HepG2 (cell line): ENCODE measurements around the gene ACD. TPM values are rescaled to one million over a fixed set of nuclear protein-coding genes. Genes with fewer than 3 reads are reported as not detected.

Experiments
- ATAC-seq: fragments of 200-7000 bp; cut with Tn5 transposase; 3 replicates; pipeline ENCODE4 v1.9.1; 2020; ENCODE audit warnings: mild to moderate bottlenecking, moderate library complexity
- BruUV-seq: library from RNA; stranded (reverse); fragments of 400-500 nt; replicated peaks from 2 replicates; lab custom pipeline; 2021; lab: Mats Ljungman, UMichigan
- CTCF ChIA-PET: fragments of 300-600 bp; formaldehyde crosslinking; extraction: SDS; loops from one replicate; lab custom pipeline; 2021; ENCODE audit warnings: low total read pairs, inconsistent platforms, low intra/inter-chr PET ratio; lab: Yijun Ruan, JAX
- POLR2A ChIA-PET: fragments of 350-600 bp; sonication (Branson Sonifier 250); formaldehyde crosslinking; loops from one replicate; lab custom pipeline; 2020; ENCODE audit warnings: antibody characterized with exemption, inconsistent platforms; lab: Yijun Ruan, JAX
- DNase-seq: peaks from one replicate; pipeline ENCODE4 v3.0.0-alpha.2; 2015; ENCODE audit warnings: low spot score
- FAIRE-seq: peaks from 3 replicates; lab custom pipeline; 2011; peaks lifted over from hg19 to GRCh38; lab: Jason Lieb, UNC
- H2AFZ ChIP-seq: one replicate; pipeline ENCODE4 v1.6.1; 2011; ENCODE audit warnings: low read length, inconsistent platforms
- H3K27ac ChIP-seq: fragments of 300-600 bp; 3 replicates; pipeline ENCODE4 v1.8.0; 2011; ENCODE audit warnings: mixed run types, mild to moderate bottlenecking, mixed read lengths, low read length, inconsistent platforms; ENCODE audit not compliant: insufficient read depth; ENCODE audit errors: extremely low read length
- H3K27me3 ChIP-seq, 2 experiments: fragments of 200-600 bp in 1 of 2; 2 replicates in 1 of 2; 3 replicates in 1 of 2; pipeline versions ENCODE4 v1.6.0 to v1.8.0; 2011; ENCODE audit warnings: low read length in 2 of 2, mild to moderate bottlenecking in 2 of 2, moderate library complexity in 2 of 2, inconsistent platforms in 1 of 2; ENCODE audit not compliant: insufficient read depth in 2 of 2, control insufficient read depth in 1 of 2
- H3K36me3 ChIP-seq, 2 experiments: fragments of 200-600 bp in 1 of 2; replicated peaks in 1 of 2; 2 replicates in 1 of 2; 3 replicates in 1 of 2; pipeline versions ENCODE4 v1.5.1 to v1.8.0; 2011; ENCODE audit warnings: low read length in 2 of 2, inconsistent platforms in 1 of 2; ENCODE audit not compliant: insufficient read depth in 2 of 2, control insufficient read depth in 1 of 2
- H3K4me1 ChIP-seq: 2 replicates; pipeline ENCODE4 v1.5.1; 2012; ENCODE audit warnings: low read length, inconsistent platforms; ENCODE audit not compliant: insufficient read depth
- H3K4me2 ChIP-seq: 2 replicates; pipeline ENCODE4 v1.6.0; 2011; ENCODE audit warnings: low read depth, low read length, inconsistent platforms
- H3K4me3 ChIP-seq, 3 experiments: fragments of 200-600 bp in 1 of 3; sonication (generic), shearing (Covaris generic) in 1 of 3; replicated peaks in 1 of 3; 2 replicates each; pipeline ENCODE4 v1.5.1; 2011 to 2016; ENCODE audit warnings: low read length in 3 of 3, inconsistent platforms in 2 of 3, low read depth in 2 of 3, mild to moderate bottlenecking in 2 of 3, control low read depth in 1 of 3, mixed read lengths in 1 of 3; ENCODE audit not compliant: insufficient read depth in 1 of 3
- H3K79me2 ChIP-seq: one replicate; pipeline ENCODE4 v1.6.1; 2011; ENCODE audit warnings: low read length, inconsistent platforms; ENCODE audit not compliant: insufficient read depth
- H3K9ac ChIP-seq: 2 replicates; pipeline ENCODE4 v1.6.0; 2011; ENCODE audit warnings: mild to moderate bottlenecking, low read depth, low read length, inconsistent platforms; ENCODE audit not compliant: insufficient read depth
- H3K9me3 ChIP-seq: 2 replicates; pipeline ENCODE4 v1.5.1; 2012; ENCODE audit warnings: mild to moderate bottlenecking, low read length
- H4K20me1 ChIP-seq: 2 replicates; pipeline ENCODE4 v1.6.0; 2011; ENCODE audit warnings: inconsistent platforms, mild to moderate bottlenecking, low read length, moderate library complexity; ENCODE audit not compliant: insufficient read depth
- AGO2 ChIP-seq: fragments of 200-400 bp; formaldehyde crosslinking; optimal IDR thresholded peaks from 2 replicates; pipeline ENCODE3; 2017; ENCODE audit warnings: mild to moderate bottlenecking, low read depth, low read length, moderate library complexity
- GATAD1 ChIP-seq: IDR thresholded peaks from 2 replicates; pipeline ENCODE4 v1.6.1; 2016; ENCODE audit warnings: missing genetic modification reagents, missing compliant biosample characterization
- KMT2A ChIP-seq: sonication (generic); formaldehyde crosslinking; IDR thresholded peaks from 2 replicates; pipeline ENCODE4 v1.4.0; 2020; ENCODE audit warnings: missing genetic modification reagents
- MBNL3 ChIP-seq: fragments of 250-450 bp; sonication (Bioruptor Pico); conservative IDR thresholded peaks from 2 replicates; pipeline ENCODE4 v1.8.0; 2022; ENCODE audit warnings: mild to moderate bottlenecking, inconsistent platforms
- MED8 ChIP-seq: sonication (generic); formaldehyde crosslinking; IDR thresholded peaks from 2 replicates; pipeline ENCODE4 v1.8.1; 2023; ENCODE audit warnings: mild to moderate bottlenecking, missing genetic modification reagents; ENCODE audit not compliant: insufficient replicate concordance
- RNF219 ChIP-seq: sonication (generic); formaldehyde crosslinking; IDR thresholded peaks from 2 replicates; pipeline ENCODE4 v1.5.0; 2020; ENCODE audit warnings: mild to moderate bottlenecking, missing genetic modification reagents
- TAF15 ChIP-seq: fragments of 200-400 bp; formaldehyde crosslinking; IDR thresholded peaks from one replicate; pipeline ENCODE4 v1.6.1; 2018; ENCODE audit warnings: mild to moderate bottlenecking, low read depth, low read length; ENCODE audit not compliant: poor library complexity, severe bottlenecking
- ZBTB1 ChIP-seq: sonication (generic); formaldehyde crosslinking; IDR thresholded peaks from 2 replicates; pipeline ENCODE4 v1.4.0; 2020; ENCODE audit warnings: missing genetic modification reagents, borderline replicate concordance
- ZNF101 ChIP-seq: sonication (generic); formaldehyde crosslinking; IDR thresholded peaks from 2 replicates; pipeline ENCODE4 v1.4.0; 2020; ENCODE audit warnings: mild to moderate bottlenecking, low read depth, missing genetic modification reagents, borderline replicate concordance
- ZNF253 ChIP-seq: sonication (generic); formaldehyde crosslinking; IDR thresholded peaks from 2 replicates; pipeline ENCODE4 v1.8.0; 2022; ENCODE audit warnings: mild to moderate bottlenecking, missing genetic modification reagents, borderline replicate concordance
- ZNF282 ChIP-seq: fragments of 450-650 bp; IDR thresholded peaks from 2 replicates; pipeline ENCODE4 v1.6.1; 2018; ENCODE audit not compliant: partially characterized antibody
- ZNF33A ChIP-seq: sonication (generic); formaldehyde crosslinking; IDR thresholded peaks from 2 replicates; pipeline ENCODE4 v1.5.1; 2020; ENCODE audit warnings: missing genetic modification reagents, mild to moderate bottlenecking, moderate library complexity, borderline replicate concordance
- ZNF367 ChIP-seq: sonication (generic); formaldehyde crosslinking; IDR thresholded peaks from 2 replicates; pipeline ENCODE4 v1.4.0; 2020; ENCODE audit warnings: missing genetic modification reagents, borderline replicate concordance
- ZNF768 ChIP-seq: sonication (generic); formaldehyde crosslinking; IDR thresholded peaks from 2 replicates; pipeline ENCODE4 v1.4.0; 2020; ENCODE audit warnings: missing genetic modification reagents
- ZUFSP ChIP-seq: sonication (generic); formaldehyde crosslinking; IDR thresholded peaks from 2 replicates; pipeline ENCODE4 v1.9.0; 2021; ENCODE audit warnings: missing genetic modification reagents, mild to moderate bottlenecking, borderline replicate concordance
- in situ Hi-C: cut with HindIII; loops from 2 replicates; pipeline ENCODE4 v1.10.0; 2017; ENCODE audit warnings: low pct_unique_long_range_greater_than_20kb; ENCODE audit not compliant: extremely low pct_ligation_motif_present
- intact Hi-C: fragments of 100-400 bp; cut with micrococcal nuclease; formaldehyde crosslinking; loops from one replicate; pipeline ENCODE4 v1.10.0; 2022; ENCODE audit not compliant: unreplicated experiment
- polyA plus RNA-seq, 8 experiments: library from polyadenylated mRNA; depleted of rRNA in 3 of 8; stranded (reverse) in 7 of 8; unstranded in 1 of 8; fragments of >200 nt; fragmentation: Illumina TruSeq in 4 of 8; extraction: Trizol in 4 of 8; gene quantifications; 2 replicates each; pipeline versions ENCODE4 v1.2.1 to v1.2.3, GENCODE V29; 2011 to 2016; ENCODE audit warnings: low read depth in 4 of 8, missing spikeins in 1 of 8, mixed read lengths in 1 of 8; ENCODE audit not compliant: insufficient read depth in 1 of 8
- total RNA-seq, 5 experiments: library from RNA; depleted of rRNA; stranded (reverse); fragments of >200 nt; fragmentation: Illumina TruSeq; extraction: Trizol; gene quantifications; 2 replicates each; pipeline ENCODE4 v1.2.3, GENCODE V29; 2016; ENCODE audit warnings: low read depth in 1 of 5
- TF ChIP-seq, protein P1 (sequence below): sonication (generic); formaldehyde crosslinking; IDR thresholded peaks from 2 replicates; pipeline ENCODE4 v1.9.0; 2021; ENCODE audit warnings: missing genetic modification reagents, borderline replicate concordance
- TF ChIP-seq, protein P2 (sequence below), 2 experiments: fragments of 450-650 bp in 1 of 2; sonication (generic) in 1 of 2; formaldehyde crosslinking; IDR thresholded peaks; 2 replicates each; pipeline versions ENCODE4 v1.5.0 to v1.8.0; 2020 to 2022; ENCODE audit warnings: mild to moderate bottlenecking in 1 of 2, missing genetic modification reagents in 1 of 2
- TF ChIP-seq, protein P3 (sequence below): sonication (generic); formaldehyde crosslinking; IDR thresholded peaks from 2 replicates; pipeline ENCODE4 v1.4.0; 2020; ENCODE audit warnings: missing genetic modification reagents

The ACD gene
- total and polyA plus RNA-seq, 2 of the 13 experiments (the other 11 are each of a cell fraction or from before 2014, with no cell fraction given): 32.6 to 38.3 TPM

GRCh38 chr16:67662653-67663010 is 2.6 kb upstream of the ACD start:
- ChIA-PET CTCF (no interaction called here), POLR2A (no interaction called here)
- Histone ChIP-seq H3K4me1 (peaks cover 31% of the 10 kb centered on the region), H3K9ac (no peak overlapping the region), H3K27ac (no peak overlapping the region), H3K4me2 (no peak overlapping the region), H4K20me1 (0 out of 2 replicates have a peak, but pooled peaks cover 3% of the 10 kb centered on the region), H3K36me3 (peaks cover 5 to 9% of the 10 kb centered on the region in 2 experiments; a peak in 4 of 5 replicates), H3K79me2 (peaks cover 11% of the 10 kb centered on the region), H2AFZ (no peak overlapping the region), H3K4me3 (no peak overlapping the region), H3K9me3 (no peaks in the 10 kb centered on the region), H3K27me3 (no peaks in the 10 kb centered on the region; a peak in 1 of 5 replicates)
- intact Hi-C loops: no loop called here
- FAIRE-seq (no peak), DNase-seq (no peak), ATAC-seq (no peak)
- in situ Hi-C loops: loop anchor here (10.0 kb wide), 1 partner anchor 272 kb away; the partner anchor contains the start of genes CTRL and PSMB10
- BruUV-seq: no TSS peak
- TF ChIP-seq RNF219 (CRISPR knock-in tag) (no peak), ZBTB1 (CRISPR knock-in tag) (no peak), ZNF33A (no peak), TAF15 (no peak), MBNL3 (CRISPR knock-in tag) (no peak), ZUFSP (CRISPR knock-in tag) (no peak), ZNF101 (CRISPR knock-in tag) (no peak), AGO2 (no peak), MED8 (CRISPR knock-in tag) (no peak), ZNF253 (CRISPR knock-in tag) (no peak), KMT2A (CRISPR knock-in tag) (no peak), ZNF367 (CRISPR knock-in tag) (no peak), ZNF768 (no peak), ZNF282 (no peak), GATAD1 (CRISPR knock-in tag) (no peak)
- TF ChIP-seq, protein P1, sequence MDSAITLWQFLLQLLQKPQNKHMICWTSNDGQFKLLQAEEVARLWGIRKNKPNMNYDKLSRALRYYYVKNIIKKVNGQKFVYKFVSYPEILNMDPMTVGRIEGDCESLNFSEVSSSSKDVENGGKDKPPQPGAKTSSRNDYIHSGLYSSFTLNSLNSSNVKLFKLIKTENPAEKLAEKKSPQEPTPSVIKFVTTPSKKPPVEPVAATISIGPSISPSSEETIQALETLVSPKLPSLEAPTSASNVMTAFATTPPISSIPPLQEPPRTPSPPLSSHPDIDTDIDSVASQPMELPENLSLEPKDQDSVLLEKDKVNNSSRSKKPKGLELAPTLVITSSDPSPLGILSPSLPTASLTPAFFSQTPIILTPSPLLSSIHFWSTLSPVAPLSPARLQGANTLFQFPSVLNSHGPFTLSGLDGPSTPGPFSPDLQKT (CRISPR knock-in tag): no peak
- TF ChIP-seq, protein P2, sequence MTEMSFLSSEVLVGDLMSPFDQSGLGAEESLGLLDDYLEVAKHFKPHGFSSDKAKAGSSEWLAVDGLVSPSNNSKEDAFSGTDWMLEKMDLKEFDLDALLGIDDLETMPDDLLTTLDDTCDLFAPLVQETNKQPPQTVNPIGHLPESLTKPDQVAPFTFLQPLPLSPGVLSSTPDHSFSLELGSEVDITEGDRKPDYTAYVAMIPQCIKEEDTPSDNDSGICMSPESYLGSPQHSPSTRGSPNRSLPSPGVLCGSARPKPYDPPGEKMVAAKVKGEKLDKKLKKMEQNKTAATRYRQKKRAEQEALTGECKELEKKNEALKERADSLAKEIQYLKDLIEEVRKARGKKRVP (CRISPR knock-in tag; IDR thresholded peaks at IDR 0.05): no peak
- TF ChIP-seq, protein P3, sequence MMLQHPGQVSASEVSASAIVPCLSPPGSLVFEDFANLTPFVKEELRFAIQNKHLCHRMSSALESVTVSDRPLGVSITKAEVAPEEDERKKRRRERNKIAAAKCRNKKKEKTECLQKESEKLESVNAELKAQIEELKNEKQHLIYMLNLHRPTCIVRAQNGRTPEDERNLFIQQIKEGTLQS (CRISPR knock-in tag): no peak
